ENCODE results near the gene COLEC12.

DNA sequence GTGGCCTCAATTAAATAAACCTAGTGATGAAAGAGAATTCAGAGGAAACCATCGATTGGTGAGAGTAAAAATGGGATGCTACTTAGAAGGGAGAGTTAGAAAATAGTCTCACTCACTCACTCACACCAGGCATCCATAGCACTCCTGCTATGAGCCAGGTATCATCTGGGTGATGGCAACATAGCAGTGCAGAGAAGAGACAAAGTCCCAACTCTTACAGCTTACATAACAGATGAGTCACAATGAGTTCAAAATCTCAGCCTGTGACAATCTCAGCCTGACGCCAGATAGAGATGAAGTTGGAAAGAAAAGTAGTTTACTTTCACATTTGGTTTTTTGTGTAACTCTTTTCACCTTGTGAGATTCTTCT is 177.3 kb downstream of the COLEC12 start:
- TF ChIP-seq POLR2AphosphoS5 (IDR thresholded peaks at IDR 0.05) = no peak
- TF ChIP-seq POLR2A (IDR thresholded peaks at IDR 0.05) = no peak
